T-helper 1 cell treated with Interleukin-12 subunit alpha and Interleukin-12 subunit beta and Interleukin-4 antibody, amounts not matched to agents 30 μg/mL and 1 μg/mL, for 36 hours (primary cell): ENCODE data around the gene CUBN.

Experiments
- H3K27ac Mint-ChIP-seq: one replicate; pipeline ENCODE4 v1.8.0; 2021; ENCODE audit warnings: mild to moderate bottlenecking, mixed read lengths
- H3K27me3 Mint-ChIP-seq: one replicate; pipeline ENCODE4 v1.8.0; 2021; ENCODE audit warnings: low read depth, mixed read lengths
- H3K36me3 Mint-ChIP-seq: one replicate; pipeline ENCODE4 v1.8.0; 2021; ENCODE audit warnings: low read depth, mixed read lengths
- H3K4me1 Mint-ChIP-seq: one replicate; pipeline ENCODE4 v1.8.0; 2021; ENCODE audit warnings: low read depth, mixed read lengths
- H3K4me3 Mint-ChIP-seq: one replicate; pipeline ENCODE4 v1.8.0; 2021; ENCODE audit warnings: mild to moderate bottlenecking, moderate library complexity, mixed read lengths
- H3K9me3 Mint-ChIP-seq: one replicate; pipeline ENCODE4 v1.8.0; 2021; ENCODE audit warnings: mixed read lengths

Gene CUBN

DNA sequence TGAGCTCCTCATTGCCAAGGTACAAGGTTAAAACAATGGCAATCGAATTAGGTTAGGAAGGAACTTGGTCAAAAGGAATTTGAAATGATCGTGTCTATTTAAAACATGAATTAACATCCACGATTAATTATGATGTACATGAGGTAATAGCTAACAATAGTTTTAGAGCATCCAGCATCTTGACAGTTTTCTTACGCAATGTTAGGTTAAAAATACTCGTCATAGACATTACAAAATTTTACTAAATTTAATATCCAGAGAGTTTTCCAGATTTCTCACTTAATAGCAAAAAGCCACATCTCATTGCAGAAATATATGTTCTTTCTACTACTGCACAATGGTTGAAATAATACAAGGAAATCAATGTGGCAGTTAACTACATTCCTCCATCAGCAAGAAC, 22.6 kb downstream of the CUBN start:
- Mint-ChIP-seq H3K36me3 (peaks cover 2% of the 10 kb centered on the region), H3K4me3 (no peak overlapping the region), H3K9me3 (no peaks in the 10 kb centered on the region), H3K27ac (no peak overlapping the region), H3K27me3 (no peaks in the 10 kb centered on the region), H3K4me1 (no peaks in the 10 kb centered on the region)

DNA sequence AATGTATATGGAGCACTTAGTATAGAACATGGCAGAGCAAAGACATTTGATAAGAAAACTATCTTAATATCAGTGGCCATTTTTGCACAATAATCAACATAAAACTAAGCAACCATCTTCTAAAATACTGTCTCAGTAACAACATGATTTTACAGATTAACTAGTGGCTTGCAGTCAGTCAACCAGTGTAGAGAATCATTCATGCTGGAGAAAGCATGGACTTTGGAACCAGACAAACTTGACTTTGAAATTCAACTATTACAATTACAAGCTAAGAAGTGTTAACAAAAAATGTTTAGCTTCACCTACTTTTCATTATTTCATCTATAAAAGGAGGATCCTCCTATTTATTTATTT, 27.7 kb downstream of the CUBN start:
- Mint-ChIP-seq H3K36me3 (no peaks in the 10 kb centered on the region), H3K27ac (no peak overlapping the region), H3K27me3 (no peaks in the 10 kb centered on the region), H3K4me1 (no peaks in the 10 kb centered on the region), H3K4me3 (no peak overlapping the region), H3K9me3 (no peaks in the 10 kb centered on the region)

DNA sequence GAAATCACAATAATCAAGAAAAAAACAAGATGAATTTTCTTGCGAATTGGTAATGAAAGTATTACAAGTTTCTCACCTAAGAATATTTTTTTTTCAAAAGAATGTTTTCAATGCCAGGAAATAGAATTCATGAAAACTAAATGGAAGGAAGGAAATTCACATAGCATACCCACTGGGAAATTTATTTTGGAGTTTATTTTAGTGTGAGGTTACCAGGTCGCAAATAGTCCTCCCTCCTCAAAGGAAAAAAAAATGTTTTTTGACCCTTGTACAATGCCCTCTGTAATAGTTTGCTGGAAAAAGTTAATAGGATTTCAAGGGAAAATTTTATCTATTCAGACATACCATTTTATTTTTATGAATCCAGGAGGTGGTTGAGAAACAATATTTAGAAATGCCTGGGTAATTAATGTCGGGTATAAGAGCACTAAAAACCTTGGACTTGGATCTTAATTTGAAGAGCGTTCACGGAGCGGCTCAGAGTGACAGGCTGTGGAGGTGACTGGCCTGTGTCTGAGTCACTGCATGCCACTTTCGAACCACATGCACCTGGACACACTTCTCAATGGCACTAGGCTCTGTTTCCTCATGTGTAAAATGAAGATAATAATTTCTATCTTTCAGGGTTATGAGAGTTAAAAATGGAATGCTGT, 28.2 kb downstream of the CUBN start:
- no peaks in the 10 kb centered on the region for H3K36me3 Mint-ChIP-seq
- no peak overlapping the region for H3K4me3 Mint-ChIP-seq
- no peak overlapping the region for H3K27ac Mint-ChIP-seq
- no peaks in the 10 kb centered on the region for H3K4me1 Mint-ChIP-seq
- H3K9me3 Mint-ChIP-seq: no peaks in the 10 kb centered on the region
- H3K27me3 Mint-ChIP-seq: no peaks in the 10 kb centered on the region

DNA sequence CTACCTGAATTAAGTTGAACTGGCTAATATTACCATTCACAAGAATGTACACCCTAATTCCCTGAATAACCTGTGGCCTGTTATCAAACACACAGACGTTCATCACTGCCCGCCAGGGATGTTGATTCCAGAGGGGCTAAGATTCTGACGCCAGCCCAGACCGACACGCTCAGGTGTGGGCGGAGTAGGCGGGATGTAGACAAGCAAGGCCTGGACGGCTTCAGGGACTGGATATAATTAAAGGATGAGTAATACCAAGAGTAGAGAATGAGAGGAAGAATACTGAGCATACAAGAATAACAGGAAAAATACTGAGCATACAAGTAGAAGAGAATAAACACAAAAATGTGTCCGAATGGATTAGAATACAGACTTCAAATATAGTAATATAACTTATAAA, 29.0 kb downstream of the CUBN start:
- Mint-ChIP-seq H3K36me3 (no peaks in the 10 kb centered on the region), H3K4me1 (no peaks in the 10 kb centered on the region), H3K27ac (no peak overlapping the region), H3K27me3 (no peaks in the 10 kb centered on the region), H3K9me3 (no peaks in the 10 kb centered on the region), H3K4me3 (no peak overlapping the region)

DNA sequence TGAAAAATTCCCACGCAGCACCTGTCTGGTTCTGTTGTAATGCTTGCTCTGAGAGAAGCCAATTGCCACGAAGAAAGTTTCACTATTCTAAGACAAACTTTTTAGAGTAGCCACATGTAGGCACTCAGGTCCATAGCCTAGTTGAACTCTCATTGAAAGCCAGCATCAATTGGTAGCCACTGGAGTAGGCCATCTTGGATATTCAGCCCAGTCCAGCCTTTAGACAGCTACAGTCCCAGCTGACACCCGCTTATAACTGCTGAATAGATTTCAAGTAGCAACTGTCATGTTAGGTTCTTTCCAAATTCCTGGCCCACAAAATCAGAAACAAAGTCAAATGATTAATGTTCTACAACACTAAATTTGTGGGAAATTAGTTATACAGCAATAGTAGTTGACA, 31.6 kb downstream of the CUBN start:
- Mint-ChIP-seq H3K27ac (no peak overlapping the region), H3K36me3 (no peaks in the 10 kb centered on the region), H3K9me3 (peaks cover 14% of the 10 kb centered on the region), H3K4me1 (no peaks in the 10 kb centered on the region), H3K27me3 (no peaks in the 10 kb centered on the region), H3K4me3 (no peak overlapping the region)

DNA sequence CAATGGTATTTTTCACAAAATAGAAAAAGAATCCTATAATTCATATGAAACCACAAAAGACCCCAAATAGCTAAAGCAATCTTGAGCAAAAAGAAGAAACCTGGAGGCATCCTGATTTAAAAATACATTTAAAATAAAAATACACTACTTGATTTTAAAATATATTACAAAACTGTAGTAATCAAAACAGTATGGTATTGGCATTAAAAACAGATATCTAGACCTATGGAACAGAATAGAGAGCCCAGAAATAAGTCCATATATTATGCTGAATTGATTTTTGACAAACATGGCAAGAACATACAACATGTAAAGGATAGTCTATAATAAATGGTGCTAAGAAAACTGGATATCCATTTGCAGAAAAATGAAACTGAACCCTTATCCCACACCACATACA, 34.8 kb downstream of the CUBN start:
- Mint-ChIP-seq H3K4me3 (no peak overlapping the region), H3K9me3 (peaks cover 14% of the 10 kb centered on the region), H3K4me1 (peaks cover 2% of the 10 kb centered on the region), H3K27me3 (peaks cover 4% of the 10 kb centered on the region), H3K27ac (no peak overlapping the region), H3K36me3 (no peaks in the 10 kb centered on the region)

DNA sequence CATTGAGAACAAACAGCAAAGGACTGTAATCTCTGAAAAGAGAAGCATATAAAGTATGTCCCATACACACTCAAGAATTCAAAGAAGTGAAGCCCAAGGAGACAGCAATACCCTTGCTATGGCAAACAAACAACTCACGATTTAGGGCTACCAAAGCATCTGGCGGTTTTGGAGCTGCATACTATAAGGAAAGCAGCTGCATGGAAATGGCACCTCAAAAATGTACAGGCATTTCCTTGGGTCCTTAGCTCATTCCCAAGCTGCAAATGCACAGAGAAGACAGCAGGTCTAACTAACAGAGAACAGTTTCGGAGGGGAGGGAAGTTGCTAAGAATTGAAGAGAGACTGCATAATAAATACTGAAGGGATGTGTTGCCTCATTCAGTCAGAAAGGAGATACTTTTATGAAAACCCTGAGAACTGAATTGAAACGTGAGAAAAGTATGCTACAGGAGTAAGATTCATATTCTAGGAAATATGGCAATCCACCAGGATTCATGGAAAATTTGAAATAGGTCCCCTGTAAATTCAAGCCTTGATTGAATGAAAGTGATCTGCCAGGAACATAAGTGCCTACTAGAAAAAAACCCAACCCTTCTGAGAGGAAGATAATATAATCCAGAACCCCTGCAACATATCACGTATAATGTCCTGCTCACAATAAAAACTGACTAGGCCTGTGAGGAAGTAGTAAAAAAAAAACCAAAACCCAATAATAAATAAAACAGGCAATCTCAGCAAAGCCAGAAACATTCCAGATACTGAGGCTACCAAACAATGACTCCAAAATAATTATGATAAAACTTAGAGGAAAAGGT, 36.4 kb downstream of the CUBN start:
- H3K27me3 Mint-ChIP-seq: peaks cover 5% of the 10 kb centered on the region
- no peak overlapping the region for H3K4me3 Mint-ChIP-seq
- H3K36me3 Mint-ChIP-seq: no peaks in the 10 kb centered on the region
- H3K27ac Mint-ChIP-seq: no peak overlapping the region
- peaks cover 2% of the 10 kb centered on the region for H3K4me1 Mint-ChIP-seq
- peaks cover 14% of the 10 kb centered on the region for H3K9me3 Mint-ChIP-seq

DNA sequence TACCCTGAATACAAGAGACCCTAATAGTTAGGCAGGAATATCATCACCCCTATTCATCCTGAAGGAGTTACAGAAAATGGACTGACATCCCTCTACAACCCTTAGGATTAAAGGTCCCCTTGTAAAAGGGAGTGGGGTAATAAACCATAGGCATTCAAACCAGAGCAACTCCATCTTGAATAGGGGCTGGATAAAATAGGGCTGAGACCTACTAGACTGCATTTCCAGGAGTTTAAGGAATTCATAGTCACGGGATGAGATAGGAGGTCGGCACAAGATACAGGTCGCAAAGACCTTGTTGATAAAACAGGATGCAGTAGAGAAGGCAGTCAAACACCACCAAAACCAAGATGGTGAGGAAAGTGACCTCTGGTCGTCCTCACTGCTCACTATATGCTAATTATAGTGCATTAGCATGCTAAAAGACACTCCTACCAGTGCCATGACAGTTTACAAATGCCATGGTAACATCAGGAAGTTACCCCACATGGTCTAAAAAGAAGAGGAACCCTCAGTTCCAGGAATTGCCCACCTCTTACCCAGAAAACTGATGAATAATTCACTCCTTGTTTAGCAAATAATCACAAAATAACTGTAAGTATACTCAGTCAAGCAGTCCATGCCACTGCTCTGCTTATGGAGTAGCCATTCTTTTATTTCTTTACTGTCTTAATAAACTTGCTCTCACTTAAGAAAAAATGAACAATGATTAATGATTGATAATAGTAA, 37.2 kb downstream of the CUBN start:
- Mint-ChIP-seq H3K9me3 (peaks cover 14% of the 10 kb centered on the region), H3K36me3 (no peaks in the 10 kb centered on the region), H3K4me3 (no peak overlapping the region), H3K27me3 (peaks cover 5% of the 10 kb centered on the region), H3K4me1 (peaks cover 2% of the 10 kb centered on the region), H3K27ac (no peak overlapping the region)

DNA sequence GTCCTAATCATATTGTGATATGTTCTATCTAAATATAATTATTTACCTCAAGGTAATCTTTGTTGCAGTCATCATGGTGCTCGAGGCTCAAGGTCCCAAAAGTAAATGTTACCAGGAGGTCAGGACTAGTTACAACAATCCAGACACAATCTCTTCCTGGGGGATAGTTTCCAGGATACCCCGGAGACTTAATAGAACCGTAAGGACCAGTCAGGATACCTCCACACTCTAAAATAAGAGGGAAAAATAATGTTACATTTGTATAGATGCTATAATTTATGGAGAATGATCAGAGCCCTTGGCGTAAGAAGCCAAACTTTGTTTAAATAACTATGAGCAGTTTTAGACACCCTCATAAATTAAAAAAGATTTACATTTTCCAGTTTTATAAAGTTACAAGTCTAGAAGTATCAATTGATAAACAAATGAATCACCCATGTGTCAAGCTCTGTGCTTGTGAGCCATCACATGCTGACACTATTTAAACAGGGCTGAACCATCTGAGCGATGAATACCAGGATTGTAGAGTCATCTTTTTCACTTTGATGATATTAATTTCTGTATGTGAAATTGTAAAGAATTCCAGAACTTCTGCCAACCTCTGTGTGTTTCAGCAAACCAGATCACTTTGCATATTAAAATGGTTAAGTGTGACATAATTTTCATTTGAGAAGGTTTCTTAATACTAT, 41.3 kb downstream of the CUBN start:
- Mint-ChIP-seq H3K36me3 (no peaks in the 10 kb centered on the region), H3K27me3 (peaks cover 5% of the 10 kb centered on the region), H3K9me3 (peaks cover under 1% of the 10 kb centered on the region), H3K27ac (no peak overlapping the region), H3K4me3 (no peak overlapping the region), H3K4me1 (peaks cover 2% of the 10 kb centered on the region)

DNA sequence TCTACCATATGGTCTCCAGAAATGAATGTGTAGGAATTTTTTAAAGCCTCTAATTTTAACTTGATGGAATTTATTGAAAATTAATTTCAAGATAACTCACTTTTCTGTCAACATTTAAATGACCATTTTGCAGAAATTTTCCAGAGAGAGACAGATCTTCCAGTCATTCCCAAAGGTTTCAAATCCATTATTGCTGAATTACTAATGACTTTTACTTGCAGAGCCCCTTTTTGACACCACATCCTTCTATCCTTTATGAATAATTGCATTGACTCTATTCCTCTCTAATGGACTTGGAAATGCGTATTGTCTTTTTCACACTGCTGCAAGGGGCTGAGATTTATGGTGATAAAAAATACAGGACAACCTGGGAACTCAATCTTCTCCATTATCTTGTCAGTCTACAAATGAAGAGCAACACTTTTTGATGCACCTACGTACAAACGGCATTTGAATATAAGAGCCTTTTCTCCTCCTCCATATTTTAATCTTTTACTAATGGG, 42.7 kb downstream of the CUBN start:
- no peaks in the 10 kb centered on the region for H3K4me1 Mint-ChIP-seq
- H3K27me3 Mint-ChIP-seq: peaks cover 5% of the 10 kb centered on the region
- H3K4me3 Mint-ChIP-seq: no peak overlapping the region
- no peaks in the 10 kb centered on the region for H3K36me3 Mint-ChIP-seq
- H3K27ac Mint-ChIP-seq: no peak overlapping the region
- no peaks in the 10 kb centered on the region for H3K9me3 Mint-ChIP-seq

DNA sequence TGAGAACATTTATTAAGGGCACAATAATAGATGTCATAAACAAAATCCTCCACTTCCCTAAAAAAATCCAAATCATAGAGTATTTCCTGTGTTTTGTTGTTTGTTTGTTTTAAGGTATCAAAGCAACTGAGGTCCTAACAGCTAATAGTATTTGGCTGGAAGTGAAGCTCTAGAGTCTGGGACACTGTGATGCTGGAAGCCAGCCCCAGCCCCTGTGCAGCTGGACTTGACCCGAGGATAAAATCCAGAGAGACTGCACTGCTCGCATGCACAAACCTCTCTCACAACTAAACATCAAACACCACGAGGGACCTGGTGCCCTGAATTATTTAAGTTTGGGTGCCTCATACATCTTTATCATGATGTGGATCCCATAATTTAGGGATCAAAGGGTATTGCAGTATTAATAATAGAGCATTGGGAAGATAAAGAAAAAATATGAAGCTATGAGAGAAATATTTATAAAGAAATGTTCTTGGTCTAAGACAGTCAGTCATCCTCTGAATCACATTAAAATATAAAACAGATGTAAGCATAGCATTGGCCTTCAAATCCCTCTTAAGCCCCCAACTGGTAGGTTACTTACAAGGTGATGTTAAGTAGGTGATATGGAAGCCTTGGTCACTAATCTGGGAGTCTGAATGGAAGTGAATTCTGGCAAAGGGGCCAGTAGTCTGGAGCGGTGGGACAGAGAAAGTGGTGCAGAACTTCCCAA, 44.4 kb downstream of the CUBN start:
- no peaks in the 10 kb centered on the region for H3K4me1 Mint-ChIP-seq
- H3K36me3 Mint-ChIP-seq: no peaks in the 10 kb centered on the region
- no peaks in the 10 kb centered on the region for H3K9me3 Mint-ChIP-seq
- H3K4me3 Mint-ChIP-seq: no peak overlapping the region
- no peak overlapping the region for H3K27ac Mint-ChIP-seq
- peaks cover 9% of the 10 kb centered on the region for H3K27me3 Mint-ChIP-seq

DNA sequence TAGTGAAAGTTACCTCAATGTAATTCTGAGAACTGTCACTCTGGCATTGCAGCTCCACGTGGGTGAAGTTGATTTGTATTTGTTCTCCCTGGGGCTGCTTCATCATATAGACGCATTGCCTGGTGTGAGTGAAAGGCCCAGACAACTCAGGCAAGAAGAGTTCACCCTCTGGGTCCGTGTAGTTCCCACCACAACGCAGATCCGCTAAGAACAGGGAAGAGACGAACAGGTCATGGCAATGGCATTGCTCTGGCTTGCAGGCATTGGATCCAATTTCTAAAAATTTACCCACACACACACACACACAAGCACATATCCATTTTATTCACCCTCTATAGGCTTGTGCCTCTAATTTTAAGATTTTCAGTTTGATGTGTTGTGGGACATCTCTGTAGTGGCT, 45.4 kb downstream of the CUBN start:
- no peaks in the 10 kb centered on the region for H3K36me3 Mint-ChIP-seq
- H3K4me1 Mint-ChIP-seq: no peaks in the 10 kb centered on the region
- no peaks in the 10 kb centered on the region for H3K9me3 Mint-ChIP-seq
- peaks cover 5% of the 10 kb centered on the region for H3K27me3 Mint-ChIP-seq
- H3K4me3 Mint-ChIP-seq: no peak overlapping the region
- no peak overlapping the region for H3K27ac Mint-ChIP-seq

DNA sequence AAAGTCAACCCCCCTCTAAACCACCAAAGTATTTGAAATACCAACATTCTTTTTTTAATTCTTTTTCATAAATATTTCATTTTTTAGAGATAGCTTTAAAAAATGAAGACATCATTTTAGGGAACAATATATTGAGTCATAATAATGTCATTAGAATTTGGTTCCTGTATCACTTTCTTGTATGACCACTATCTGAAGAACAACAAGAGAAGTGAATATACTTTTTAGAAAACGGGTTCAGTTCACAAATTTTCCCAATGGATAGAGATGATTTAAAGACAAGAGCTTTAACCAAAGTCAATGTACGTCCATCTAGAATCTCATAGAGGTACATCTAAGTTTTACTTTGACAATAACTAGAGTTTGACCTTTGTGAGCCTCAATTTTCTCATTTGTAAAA, 48.2 kb downstream of the CUBN start:
- no peak overlapping the region for H3K4me3 Mint-ChIP-seq
- peaks cover 4% of the 10 kb centered on the region for H3K4me1 Mint-ChIP-seq
- H3K27me3 Mint-ChIP-seq: peaks cover 5% of the 10 kb centered on the region
- H3K27ac Mint-ChIP-seq: no peak overlapping the region
- H3K9me3 Mint-ChIP-seq: no peaks in the 10 kb centered on the region
- H3K36me3 Mint-ChIP-seq: no peaks in the 10 kb centered on the region

DNA sequence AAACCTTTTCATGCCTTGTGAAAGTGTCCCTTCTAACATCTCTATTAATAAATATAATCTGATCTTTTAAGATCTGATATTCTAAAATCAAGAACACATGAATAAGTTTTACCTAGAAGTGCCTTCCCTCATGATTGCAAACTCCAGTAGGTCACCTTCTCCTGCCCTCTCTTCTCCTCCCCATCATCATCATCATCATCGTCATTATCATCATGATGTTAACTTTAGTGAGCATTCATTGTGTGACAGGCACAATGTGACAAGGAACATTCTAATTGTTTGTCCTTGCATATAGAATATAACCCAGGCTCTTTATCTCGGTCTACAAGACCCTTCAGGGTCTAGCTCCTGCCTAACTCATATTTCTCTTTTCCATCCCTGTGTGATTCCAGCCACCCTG, 51.7 kb downstream of the CUBN start:
- H3K4me1 Mint-ChIP-seq: peaks cover 4% of the 10 kb centered on the region
- no peak overlapping the region for H3K27ac Mint-ChIP-seq
- H3K27me3 Mint-ChIP-seq: peaks cover 5% of the 10 kb centered on the region
- H3K9me3 Mint-ChIP-seq: no peaks in the 10 kb centered on the region
- H3K36me3 Mint-ChIP-seq: no peaks in the 10 kb centered on the region
- no peak overlapping the region for H3K4me3 Mint-ChIP-seq
